ENCODE results near the gene DSE.

Gene DSE

DNA sequence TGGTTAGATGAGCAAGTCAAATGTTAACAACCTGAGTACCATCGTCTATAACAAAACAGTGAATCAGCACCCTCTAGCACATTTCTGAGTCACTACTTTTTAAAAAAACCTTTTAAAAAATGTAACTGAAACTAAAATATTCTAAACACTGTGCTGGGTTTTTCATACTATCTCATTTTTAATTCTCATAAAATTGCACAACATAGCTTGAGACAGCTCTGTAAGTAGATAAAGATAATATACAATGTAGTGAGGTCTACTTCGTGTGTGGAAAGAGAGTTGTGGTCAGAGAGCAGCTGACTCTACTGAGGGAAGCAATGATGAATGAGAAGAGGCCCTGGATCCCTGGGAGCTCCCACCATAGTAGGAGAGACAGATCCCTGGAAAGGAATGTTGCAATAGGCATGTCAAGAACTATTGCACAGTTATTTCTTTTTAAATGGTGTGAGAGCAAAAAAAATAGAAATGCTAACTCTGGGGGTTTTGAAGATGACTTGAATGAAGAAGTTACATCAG, 76.8 kb downstream of the DSE start:
- DNase-seq (ENCODE audit: low read depth), result no peak

- DNase-seq (ENCODE audit: low read depth), result no peak
Observed at GRCh38 chr6:116449565-116449964, 78.8 kb downstream of the DSE start.

- DNase-seq (ENCODE audit: low read depth), result no peak
Observed at GRCh38 chr6:116450185-116450710, 79.5 kb downstream of the DSE start.

DNA sequence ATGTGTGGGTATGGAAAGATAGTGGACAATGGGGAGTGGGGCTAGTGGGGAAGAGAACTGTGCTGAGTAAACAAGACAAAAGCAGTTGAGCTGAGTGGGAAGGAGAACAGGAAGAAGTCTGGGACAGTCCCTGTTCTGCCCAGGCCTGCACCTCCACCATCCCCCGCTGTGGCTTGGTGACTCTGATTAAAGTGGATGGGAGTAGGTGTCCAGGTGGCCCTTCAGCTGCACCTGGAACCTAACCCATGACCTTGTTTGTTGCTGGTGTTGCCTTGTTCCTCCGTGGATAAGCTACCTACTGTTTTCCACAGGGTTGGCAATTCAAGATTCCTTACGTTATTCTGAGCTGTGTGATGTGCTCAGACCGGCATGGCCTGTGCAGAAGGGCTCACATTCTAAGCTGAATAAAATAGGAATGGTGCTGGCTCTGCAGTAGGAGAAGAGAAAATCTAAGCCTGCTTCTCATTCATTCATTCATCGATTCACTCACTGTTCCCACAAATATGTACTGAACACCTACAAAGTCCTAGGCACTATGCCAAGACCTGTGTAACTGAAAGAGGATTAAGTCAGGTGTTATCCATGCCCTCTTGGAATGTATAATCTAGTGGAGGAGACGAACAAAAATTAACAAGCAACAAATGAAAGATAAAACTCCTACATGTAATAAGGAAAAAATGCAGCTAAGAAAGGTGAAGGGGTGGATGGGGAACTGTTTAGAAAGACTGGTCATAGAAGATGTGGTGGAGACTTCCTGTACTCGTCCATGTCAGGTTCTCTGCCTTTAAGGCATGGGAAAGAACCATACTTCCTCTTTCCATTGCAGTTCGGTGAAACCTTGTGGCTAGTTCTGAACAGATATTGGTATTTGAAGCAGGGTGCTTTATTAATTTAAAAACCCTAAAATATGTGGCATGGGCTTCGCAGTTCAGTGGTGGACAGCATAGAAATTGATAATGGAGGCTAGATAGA, 80.3 kb downstream of the DSE start:
- DNase-seq (ENCODE audit: low read depth), result no peak

DNA sequence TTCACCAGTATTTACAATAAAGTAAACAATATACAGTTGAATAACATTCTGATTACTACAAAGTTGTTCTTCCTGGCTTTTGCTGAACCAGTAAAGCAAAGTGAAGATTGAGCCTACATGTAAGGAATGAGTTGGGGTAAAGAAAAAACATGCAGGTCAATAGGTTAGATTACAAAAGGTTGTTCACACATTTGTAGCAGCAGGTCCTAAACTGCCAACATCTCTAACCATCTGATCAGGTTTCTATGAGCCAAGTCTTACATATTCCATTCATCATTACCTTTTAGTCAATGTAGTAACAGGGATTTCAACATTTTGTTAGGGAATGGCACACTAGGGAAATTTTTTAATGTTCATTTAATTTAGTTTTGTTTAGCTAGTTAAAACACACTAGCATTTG, 81.2 kb downstream of the DSE start:
- DNase-seq (ENCODE audit: low read depth), result no peak

DNA sequence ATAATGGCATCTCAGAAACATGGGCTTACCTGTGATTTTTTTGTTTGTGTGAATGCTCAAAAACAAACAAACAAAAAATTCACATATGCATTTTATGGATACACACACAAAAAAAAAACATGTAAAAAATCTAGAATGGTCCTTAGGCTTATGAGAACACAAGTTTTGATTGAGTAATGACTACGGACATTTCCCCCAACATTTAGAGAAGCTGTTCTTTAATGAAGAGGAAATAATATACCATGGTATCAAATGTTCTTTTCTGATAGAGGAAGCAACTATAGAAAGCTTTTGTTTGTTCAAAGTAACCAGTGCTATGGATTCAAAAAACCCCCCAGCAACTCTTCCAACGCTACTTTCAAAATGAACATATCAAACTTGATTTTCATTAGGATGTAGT, 81.8 kb downstream of the DSE start:
- no peak for DNase-seq (ENCODE audit: low read depth)

DNA sequence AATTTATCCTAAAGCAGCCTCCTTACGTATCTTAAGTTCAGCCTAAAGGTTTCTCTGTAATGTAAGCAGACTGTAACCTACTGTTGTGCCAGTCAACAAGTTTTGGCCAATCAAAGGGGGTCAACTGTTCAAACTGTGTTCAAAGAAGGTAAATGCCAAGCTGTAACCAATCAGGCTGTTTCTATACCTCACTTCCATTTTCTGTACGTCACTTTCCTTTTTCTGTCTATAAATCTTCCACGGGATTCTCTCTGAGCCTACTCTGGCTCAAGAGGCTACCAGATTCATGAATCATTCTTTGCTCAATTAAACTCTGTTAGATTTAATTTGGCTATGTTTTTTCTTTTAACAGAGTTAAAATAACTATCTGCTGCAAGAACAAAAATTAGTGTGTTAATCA, 85.4 kb downstream of the DSE start:
- DNase-seq (ENCODE audit: low read depth), result no peak

- no peak for DNase-seq (ENCODE audit: low read depth)
Observed at GRCh38 chr6:116456927-116457326, 86.2 kb downstream of the DSE start.

GRCh38 chr6:116458264-116458663, 87.5 kb downstream of the DSE start:
- no peak for DNase-seq (ENCODE audit: low read depth)

- DNase-seq (ENCODE audit: low read depth), result no peak
Observed at GRCh38 chr6:116459927-116460326, 89.2 kb downstream of the DSE start.

- DNase-seq (ENCODE audit: low read depth), result no peak
Observed at GRCh38 chr6:116461331-116461931, 90.7 kb downstream of the DSE start, which contains the start of gene CALHM6. Gene CALHM6 (plus strand): TSS chr6:116461375. CDS start chr6:116461930, 555 bp downstream.

GRCh38 chr6:116461932-116462885, 91.5 kb downstream of the DSE start:
- peak; percentile 54 for DNase-seq (ENCODE audit: low read depth)

DNA sequence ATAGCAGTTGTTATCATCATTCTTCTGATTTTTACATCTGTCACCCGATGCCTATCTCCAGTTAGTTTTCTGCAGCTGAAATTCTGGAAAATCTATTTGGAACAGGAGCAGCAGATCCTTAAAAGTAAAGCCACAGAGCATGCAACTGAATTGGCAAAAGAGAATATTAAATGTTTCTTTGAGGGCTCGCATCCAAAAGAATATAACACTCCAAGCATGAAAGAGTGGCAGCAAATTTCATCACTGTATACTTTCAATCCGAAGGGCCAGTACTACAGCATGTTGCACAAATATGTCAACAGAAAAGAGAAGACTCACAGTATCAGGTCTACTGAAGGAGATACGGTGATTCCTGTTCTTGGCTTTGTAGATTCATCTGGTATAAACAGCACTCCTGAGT, 92.6 kb downstream of the DSE start:
- DNase-seq (ENCODE audit: low read depth), result no peak

DNA sequence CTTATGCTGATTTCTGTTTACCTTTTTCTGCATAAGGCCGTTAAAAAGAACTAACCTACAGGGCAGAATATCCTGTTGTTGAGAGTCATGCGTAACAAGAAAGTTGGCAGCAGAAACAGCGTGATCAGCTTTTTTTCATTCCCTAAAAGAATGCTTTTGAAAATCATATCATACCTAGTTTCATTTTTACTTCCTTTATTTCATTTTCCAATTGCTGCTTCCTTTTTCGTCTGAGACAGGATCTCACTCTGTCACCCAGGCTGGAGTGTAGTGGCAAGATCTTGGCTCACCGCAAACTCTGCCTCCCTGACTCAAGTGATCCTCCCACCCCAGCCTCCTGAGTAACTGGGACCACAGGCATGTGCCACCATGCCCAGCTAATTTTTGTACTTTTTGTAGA, 94.5 kb downstream of the DSE start:
- DNase-seq (ENCODE audit: low read depth), result no peak

GRCh38 chr6:116467096-116467495, 96.3 kb downstream of the DSE start:
- DNase-seq (ENCODE audit: low read depth), result no peak

DNA sequence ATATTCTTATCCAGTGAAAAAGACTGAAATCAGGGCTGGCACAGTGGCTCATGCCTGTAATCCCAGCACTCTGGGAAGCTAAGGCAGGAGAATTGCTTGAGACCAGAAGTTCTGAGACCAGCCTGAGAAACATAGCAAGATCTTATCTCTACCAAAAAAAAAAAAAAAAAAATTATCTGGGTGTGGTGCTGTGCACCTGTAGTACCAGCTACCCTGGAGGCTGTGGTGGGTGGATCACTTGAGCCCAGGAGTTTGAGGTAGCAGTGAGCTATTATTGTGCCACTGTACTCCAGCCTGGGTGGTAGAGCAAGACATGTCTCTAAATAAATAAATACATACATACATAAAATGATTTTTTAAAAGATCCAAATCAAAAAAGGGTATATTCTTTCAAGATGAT, 96.8 kb downstream of the DSE start:
- DNase-seq (ENCODE audit: low read depth), result no peak

DNA sequence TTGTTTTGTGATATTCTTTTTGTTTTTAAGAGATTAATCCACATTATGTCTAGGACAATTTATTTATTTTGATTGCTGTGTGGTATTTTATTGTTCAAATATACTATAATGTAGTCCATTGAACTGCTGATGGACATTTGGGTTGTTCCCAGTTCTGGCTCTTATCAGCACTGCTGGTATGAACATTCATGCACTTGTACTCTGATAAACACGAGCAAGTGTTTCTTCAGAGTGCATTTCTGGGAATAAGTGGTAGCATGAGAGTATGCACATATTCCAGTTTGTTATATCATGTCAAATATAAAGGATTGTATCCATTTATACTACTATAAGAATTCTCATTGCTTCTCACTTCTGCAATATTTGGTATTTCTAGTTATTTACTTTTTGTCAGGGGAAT, 97.5 kb downstream of the DSE start:
- no peak for DNase-seq (ENCODE audit: low read depth)

DNA sequence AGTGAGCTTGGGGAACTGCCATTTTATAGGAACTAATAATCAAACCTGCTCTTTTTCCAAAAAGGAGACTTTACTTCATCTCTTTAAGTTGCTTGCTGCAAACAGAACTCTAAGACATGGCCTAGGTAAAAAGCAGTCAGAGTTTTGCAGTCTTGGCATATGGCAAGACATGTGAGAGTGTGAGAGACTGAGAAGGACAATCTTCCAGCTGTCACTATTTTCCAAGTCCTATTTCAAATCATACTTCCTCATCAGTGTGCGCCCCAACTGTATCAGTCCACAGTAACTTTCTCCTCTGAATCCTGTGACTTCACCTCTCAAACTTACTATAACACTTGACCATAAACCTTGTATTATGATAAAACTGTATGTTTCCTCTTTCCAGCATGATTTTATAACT, 100.8 kb downstream of the DSE start:
- DNase-seq (ENCODE audit: low read depth), result no peak

DNA sequence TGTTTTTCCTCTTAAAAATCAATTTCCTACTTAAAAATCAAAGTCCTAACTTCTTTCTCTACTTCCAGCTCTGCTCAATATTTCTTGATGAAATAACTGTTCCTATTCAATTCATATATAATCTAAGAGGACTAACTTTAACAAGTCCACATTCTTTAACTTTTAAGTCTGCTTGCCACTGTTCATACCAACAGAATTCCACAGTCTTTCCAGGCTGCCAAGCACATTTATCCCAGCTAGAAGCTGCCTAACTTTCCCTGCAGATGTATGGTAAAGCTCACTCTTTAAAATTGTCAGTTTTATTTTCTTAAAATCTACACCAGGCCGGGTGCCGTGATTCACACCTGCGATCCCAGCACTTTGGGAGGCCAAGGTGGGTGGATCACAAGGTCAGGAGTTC, 102.0 kb downstream of the DSE start:
- no peak for DNase-seq (ENCODE audit: low read depth)

DNA sequence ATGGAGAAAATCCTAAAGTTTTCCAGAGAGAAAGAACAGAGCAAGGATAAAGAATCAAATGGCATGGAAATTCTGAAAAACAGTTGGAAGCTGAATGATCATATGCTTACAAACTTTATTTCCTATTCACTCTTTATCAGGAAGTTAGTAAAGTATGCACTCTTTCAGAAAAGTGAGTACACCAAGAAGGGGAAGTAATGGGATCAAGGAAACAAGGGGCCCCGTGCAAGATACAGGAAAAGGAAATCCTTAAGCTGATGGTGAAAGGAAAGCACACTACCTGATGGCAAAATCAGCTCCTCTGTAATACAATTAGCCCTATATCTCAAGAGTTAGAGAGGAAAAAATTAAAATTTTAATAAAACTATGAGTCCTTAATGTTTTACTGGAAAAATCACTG, 104.4 kb downstream of the DSE start:
- DNase-seq (ENCODE audit: low read depth), result no peak

DNA sequence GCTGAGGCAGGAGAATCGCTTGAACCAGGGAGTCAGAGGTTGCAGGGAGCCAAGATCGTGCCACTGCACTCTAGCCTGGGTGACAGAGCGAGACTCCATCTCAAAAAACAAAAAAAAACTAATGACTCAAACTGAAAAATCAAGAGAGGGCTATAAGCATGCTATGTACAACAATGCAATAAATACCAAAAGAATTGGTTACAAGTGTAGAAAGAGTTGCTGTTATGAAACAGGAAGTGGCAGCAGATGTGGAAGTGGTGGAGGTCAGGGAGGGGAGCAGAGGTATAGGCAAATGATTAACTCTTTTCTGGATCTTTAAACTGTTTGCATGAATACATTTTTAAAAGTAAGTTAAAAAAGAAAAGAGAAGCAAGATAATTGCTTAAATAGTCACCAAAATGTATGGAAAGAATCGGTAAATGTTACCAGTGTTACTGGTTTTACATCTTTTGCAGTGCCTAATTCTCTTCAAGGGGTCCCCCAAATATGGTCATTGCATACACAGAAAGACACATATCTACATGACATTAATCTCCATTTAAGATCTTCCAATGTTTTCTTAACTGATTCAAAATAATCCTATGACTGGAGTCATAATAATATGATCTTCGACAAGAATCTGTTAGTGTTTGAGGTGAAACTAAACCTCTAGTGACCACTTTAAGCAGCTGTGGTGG, 105.4 kb downstream of the DSE start:
- DNase-seq (ENCODE audit: low read depth), result no peak

All from activated T-cell treated with anti-CD3 and anti-CD28 coated beads for 48 hours (primary cell).